GM19035 (cell line): ENCODE results near the gene GMPPA.

Source experiments
- ATAC-seq: cut with Tn5 transposase; IDR thresholded peaks from one replicate; pipeline ENCODE4 v1.9.1; 2021; ENCODE audit not compliant: unreplicated experiment

The GMPPA gene

DNA sequence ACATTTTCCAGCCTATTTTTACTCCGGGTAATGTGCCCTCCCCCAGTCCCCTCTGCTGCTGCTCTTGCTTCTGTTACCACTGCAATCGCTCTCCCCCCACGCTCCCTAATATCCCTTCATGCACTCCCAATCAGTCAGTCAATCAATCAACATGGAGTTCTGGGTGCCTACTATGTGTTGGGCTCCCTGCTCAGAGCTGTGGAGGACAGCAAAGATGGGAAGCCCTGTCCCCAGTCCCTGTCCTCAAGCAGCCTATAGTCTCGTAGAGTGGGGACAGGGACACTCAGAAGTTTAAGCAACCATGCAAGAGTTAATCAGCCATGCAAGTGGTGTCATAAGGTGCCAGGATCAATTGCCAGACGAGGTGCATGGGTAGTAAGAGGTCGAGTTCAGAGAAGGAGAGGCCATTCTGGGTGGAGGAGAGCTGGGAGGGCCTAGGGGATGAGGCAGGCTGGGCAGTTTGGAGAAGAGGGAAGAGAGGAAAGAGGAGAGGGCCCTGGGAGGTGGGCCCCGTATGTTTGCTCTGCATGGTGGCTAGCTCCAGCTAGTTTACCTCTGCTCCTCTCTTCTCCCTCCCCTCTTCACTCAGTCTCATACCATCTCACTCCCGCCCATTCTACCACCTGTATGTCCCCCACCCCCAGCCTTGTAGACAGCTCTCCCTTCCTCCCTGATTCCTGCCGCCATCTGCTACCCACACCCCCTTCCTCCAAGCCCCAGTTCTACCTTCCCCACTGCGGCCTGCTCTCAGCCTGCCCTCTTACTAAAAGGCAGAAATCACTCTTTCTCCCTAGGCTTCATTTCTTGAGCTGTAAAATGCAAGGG, 19.5 kb downstream of the GMPPA start:
- ATAC-seq: no peak

GRCh38 chr2:219519526-219519916, 20.8 kb downstream of the GMPPA start:
- ATAC-seq: no peak

GRCh38 chr2:219520079-219520478, 21.4 kb downstream of the GMPPA start:
- no peak for ATAC-seq

GRCh38 chr2:219521066-219521880, 22.6 kb downstream of the GMPPA start:
- ATAC-seq: no peak

DNA sequence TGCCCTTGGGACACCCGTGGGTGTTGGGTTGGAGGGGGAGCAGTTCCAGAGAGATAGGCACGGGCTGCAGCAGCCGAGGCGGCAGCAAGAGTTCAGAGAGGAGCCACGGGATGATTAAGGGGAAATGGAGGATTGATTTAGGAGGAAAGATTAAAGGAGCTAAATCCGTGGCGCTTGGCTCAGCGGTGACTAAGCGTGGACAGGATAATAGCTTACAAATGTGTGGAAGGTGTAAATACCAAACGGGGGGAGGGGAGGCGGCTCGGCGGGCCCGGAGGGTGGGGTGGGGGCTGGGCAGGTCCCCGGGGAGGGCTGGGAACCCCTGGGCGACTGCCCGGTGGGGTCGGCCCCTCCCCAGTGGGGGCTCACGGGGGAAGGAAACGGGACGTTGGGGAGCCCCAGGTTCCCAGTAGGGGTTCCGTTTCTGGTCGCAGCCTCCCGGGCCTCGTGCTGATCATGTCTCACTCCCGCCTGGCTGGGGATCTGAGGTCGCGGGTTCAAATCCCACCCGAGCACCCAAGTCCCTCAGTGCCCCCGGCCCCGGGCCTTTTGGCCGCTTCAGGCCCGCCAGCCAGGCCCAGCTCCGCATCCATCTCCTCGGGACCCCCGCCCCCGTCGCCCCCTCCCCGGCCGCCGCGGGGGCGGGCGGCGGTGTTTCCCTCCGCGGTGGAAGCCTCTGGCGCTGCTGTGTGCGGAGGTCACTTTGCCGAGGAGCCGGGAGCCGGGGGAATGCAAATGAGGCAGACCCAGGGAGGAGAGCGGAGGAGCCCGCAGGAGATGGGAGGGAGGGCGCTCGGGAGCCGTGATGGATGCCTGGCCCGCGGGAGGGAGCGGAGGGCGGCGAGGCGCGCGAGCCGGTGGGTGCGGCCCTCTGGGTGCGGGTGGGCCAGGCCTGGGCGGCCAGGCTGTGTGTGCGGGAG, 23.7 kb downstream of the GMPPA start:
- no peak for ATAC-seq

GRCh38 chr2:219523031-219523671, 24.5 kb downstream of the GMPPA start:
- no peak for ATAC-seq

DNA sequence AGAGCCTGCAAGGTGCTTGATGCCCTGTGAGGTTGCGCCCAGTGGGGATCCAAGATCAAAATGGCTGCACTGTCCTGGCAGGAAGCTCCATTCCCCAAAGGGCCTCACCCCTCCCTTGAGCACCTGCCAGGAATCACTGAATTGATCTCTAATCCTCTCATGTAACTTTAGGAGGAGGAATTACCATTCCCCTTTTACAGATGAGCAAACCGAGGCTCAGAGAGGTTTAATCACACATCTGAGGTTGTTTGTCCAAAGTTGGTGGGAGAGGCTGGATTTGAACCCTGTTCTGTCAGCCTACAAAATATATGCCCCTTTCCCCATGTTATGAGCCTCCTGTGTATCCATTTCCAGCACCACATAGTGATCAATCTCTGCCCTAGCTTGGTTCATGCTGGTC, 26.1 kb downstream of the GMPPA start:
- no peak for ATAC-seq

GRCh38 chr2:219525533-219526232, 27.0 kb downstream of the GMPPA start:
- ATAC-seq: no peak

- no peak for ATAC-seq
Observed at GRCh38 chr2:219526320-219527075, 27.8 kb downstream of the GMPPA start.

GRCh38 chr2:219527076-219527394, 28.3 kb downstream of the GMPPA start:
- no peak for ATAC-seq

DNA sequence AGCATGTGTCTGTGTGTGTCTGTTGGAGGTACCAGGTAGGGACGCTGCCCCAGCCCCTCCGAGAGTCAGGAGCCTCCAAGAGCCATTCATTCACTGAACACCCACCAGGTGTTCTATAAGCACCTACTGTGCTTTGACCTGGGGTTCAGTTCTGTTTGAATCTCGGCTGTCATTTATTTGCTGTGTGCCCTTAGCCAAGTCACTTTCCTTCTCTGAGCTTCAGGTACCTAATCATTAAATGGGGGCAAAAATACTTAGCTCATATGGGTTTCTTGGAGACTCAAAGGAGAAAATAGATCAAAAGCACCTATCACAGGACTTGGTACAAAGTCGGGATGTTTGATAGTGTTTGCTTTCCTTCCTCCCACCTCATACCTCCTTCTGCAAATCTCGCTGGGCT, 28.8 kb downstream of the GMPPA start:
- no peak for ATAC-seq

DNA sequence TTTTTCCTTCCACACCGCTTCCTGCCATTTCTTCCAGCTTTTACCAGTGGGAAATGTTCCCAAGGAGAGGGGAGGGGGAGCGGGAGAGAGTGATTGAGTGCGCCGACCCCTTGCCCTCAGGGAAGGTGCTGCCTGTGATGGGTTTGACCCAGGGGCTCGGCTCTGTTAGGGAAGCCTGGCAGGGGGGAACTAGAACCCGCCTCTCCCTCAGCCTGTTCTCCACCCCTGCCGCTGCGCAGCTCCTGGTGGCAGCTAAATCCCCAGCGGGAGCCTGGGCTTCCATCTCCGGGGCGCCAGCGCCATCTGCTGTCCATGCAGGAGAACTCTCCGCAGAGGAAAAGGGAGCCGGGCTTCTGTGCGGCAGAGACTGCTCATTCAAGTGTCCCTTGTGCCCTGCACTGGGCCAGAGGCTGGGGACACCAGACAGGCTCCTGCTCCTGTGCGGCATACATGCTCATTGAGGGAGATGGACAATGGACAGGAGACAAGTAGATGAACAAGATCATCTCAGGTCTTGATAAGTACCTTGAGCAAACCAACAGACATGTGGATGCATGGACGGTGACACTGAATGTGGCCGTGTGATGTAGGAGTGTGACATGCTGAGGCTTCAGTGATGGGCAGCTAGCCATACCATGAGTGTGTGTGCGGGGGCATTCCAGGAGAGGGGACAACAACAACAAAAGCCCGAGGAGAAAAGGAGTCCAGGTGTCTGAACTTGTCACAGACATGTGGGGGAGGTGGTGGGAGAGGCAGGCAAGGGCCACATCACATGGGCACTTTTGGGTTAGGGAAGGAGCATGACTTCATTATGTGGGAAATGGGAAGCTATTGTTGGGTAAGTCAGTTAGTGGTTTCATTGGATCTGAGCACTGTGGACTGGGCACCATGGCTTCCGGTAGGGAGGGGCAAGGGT, 31.6 kb downstream of the GMPPA start:
- ATAC-seq: peak; percentile 84

GRCh38 chr2:219531639-219532377, 33.1 kb downstream of the GMPPA start:
- ATAC-seq: no peak

GRCh38 chr2:219532378-219532649, 33.6 kb downstream of the GMPPA start:
- ATAC-seq: no peak

GRCh38 chr2:219533930-219534661, 35.4 kb downstream of the GMPPA start:
- no peak for ATAC-seq

DNA sequence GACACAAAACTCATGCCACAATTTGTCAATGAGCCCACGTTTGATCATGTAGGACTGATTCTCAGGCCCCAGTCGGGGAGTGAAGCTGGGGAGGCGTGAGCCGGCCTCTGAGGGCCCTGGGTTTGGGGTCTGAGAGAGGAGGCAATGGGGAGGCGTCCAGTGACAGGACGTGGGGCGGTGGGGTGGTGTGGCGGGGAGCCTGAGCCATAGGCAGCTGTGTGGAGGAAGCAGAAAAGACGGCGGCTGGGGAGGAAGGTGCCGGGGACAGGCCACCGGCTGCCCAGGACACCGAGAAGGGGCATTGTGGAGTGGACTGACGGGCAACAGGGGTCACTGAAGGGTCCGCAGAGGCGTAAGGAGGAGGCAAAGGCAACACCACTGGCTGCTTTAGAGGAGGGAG, 37.7 kb downstream of the GMPPA start:
- no peak for ATAC-seq

GRCh38 chr2:219536967-219537366, 38.3 kb downstream of the GMPPA start:
- ATAC-seq: no peak
